M059J (cell line): ENCODE results near the gene CCDC57. TPM values are rescaled to one million over a fixed set of nuclear protein-coding genes. Genes with fewer than 3 reads are reported as not detected.
A peak's percentile ranks its signal among the peaks of the same experiment; 100 is the strongest.

Source experiments
- DNase-seq: peaks from one replicate; pipeline ENCODE4 v3.0.0-alpha.2; 2012; ENCODE audit warnings: low read depth
- total RNA-seq: library from RNA; depleted of rRNA; stranded (reverse); fragments of >200 nt; shearing (Covaris generic); gene quantifications from 2 replicates; pipeline ENCODE4 v1.2.3, GENCODE V29; 2014

CCDC57 gene
- total RNA-seq, 1 experiment from 2014 or later, result 3.4 TPM

GRCh38 chr17:82126556-82127314 lies 85.9 kb downstream of the CCDC57 start:
- DNase-seq, result no peak

GRCh38 chr17:82124101-82124500 lies 88.5 kb downstream of the CCDC57 start:
- no peak for DNase-seq

- DNase-seq, result no peak
Observed at GRCh38 chr17:82121660-82122629, 90.7 kb downstream of the CCDC57 start.

GRCh38 chr17:82121246-82121645 lies 91.4 kb downstream of the CCDC57 start:
- no peak for DNase-seq

- DNase-seq, result peak; percentile 34
Observed at GRCh38 chr17:82120148-82120547, 92.5 kb downstream of the CCDC57 start.

- DNase-seq, result no peak
Observed at GRCh38 chr17:82118815-82119380, 93.7 kb downstream of the CCDC57 start.

- no peak for DNase-seq
Observed at GRCh38 chr17:82118168-82118814, 94.4 kb downstream of the CCDC57 start.

- no peak for DNase-seq
Observed at GRCh38 chr17:82117139-82118090, 95.2 kb downstream of the CCDC57 start.

- DNase-seq, result no peak
Observed at GRCh38 chr17:82116246-82116645, 96.4 kb downstream of the CCDC57 start.

- DNase-seq, result no peak
Observed at GRCh38 chr17:82114872-82115271, 97.8 kb downstream of the CCDC57 start.

- DNase-seq, result no peak
Observed at GRCh38 chr17:82114447-82114846, 98.2 kb downstream of the CCDC57 start.

GRCh38 chr17:82113941-82114340 lies 98.7 kb downstream of the CCDC57 start:
- no peak for DNase-seq

- DNase-seq, result no peak
Observed at GRCh38 chr17:82113422-82113821, 99.2 kb downstream of the CCDC57 start.

GRCh38 chr17:82112914-82113311 lies 99.7 kb downstream of the CCDC57 start:
- DNase-seq, result no peak

GRCh38 chr17:82112181-82112913 lies 100.3 kb downstream of the CCDC57 start:
- DNase-seq, result no peak

GRCh38 chr17:82110298-82110697 lies 102.3 kb downstream of the CCDC57 start:
- DNase-seq, result peak; percentile 53

- no peak for DNase-seq
Observed at GRCh38 chr17:82108961-82109475, 103.6 kb downstream of the CCDC57 start.

- no peak for DNase-seq
Observed at GRCh38 chr17:82108496-82108945, 104.1 kb downstream of the CCDC57 start.

- no peak for DNase-seq
Observed at GRCh38 chr17:82108038-82108437, 104.6 kb downstream of the CCDC57 start.
